Endothelial cell of umbilical vein (primary cell): ENCODE measurements around the gene RANBP1. TPM values are rescaled to one million over a fixed set of nuclear protein-coding genes. Genes with fewer than 3 reads are reported as not detected.

Experiments used
- BruUV-seq: library from RNA; stranded (reverse); fragments of 400-500 nt; replicated peaks from 2 replicates; lab custom pipeline; 2021; lab: Mats Ljungman, UMichigan
- CTCF ChIA-PET: fragments of 300-600, 350-600 bp; sonication (Branson Sonifier 250); formaldehyde crosslinking; loops from one replicate; lab custom pipeline; 2021; ENCODE audit warnings: antibody characterized with exemption, inconsistent platforms; lab: Charles Lee
- POLR2A ChIA-PET: fragments of 300-600, 350-600 bp; sonication (Branson Sonifier 250); formaldehyde crosslinking; loops from one replicate; lab custom pipeline; 2021; ENCODE audit warnings: antibody characterized with exemption, inconsistent platforms; lab: Charles Lee
- DNase-seq: peaks from one replicate; pipeline ENCODE4 v3.0.0-alpha.2; 2011; ENCODE audit warnings: low read depth, low spot score
- FAIRE-seq: peaks from 2 replicates; lab custom pipeline; 2011; peaks lifted over from hg19 to GRCh38; lab: Jason Lieb, UNC
- H2AFZ ChIP-seq: 2 replicates; pipeline ENCODE4 v1.6.0; 2012; ENCODE audit warnings: low read depth, low read length, control low read depth, inconsistent platforms
- H3K27ac ChIP-seq: 2 replicates; pipeline ENCODE4 v1.5.1; 2011; ENCODE audit warnings: low read depth, mild to moderate bottlenecking, control low read depth, low read length, moderate library complexity; ENCODE audit not compliant: insufficient read depth
- H3K27me3 ChIP-seq, 2 experiments: 2 replicates each; pipeline versions ENCODE4 v1.6.0 to v1.6.1; 2011; ENCODE audit warnings: low read length in 2 of 2, mixed read lengths in 1 of 2; ENCODE audit not compliant: control insufficient read depth in 2 of 2, insufficient read depth in 2 of 2
- H3K36me3 ChIP-seq, 2 experiments: 2 replicates in 1 of 2; 3 replicates in 1 of 2; pipeline ENCODE4 v1.5.1; 2011; ENCODE audit warnings: low read length in 2 of 2, mild to moderate bottlenecking in 1 of 2, moderate library complexity in 1 of 2; ENCODE audit not compliant: control insufficient read depth in 2 of 2, insufficient read depth in 2 of 2; ENCODE audit errors: extremely low read depth in 1 of 2
- H3K4me1 ChIP-seq: 3 replicates; pipeline ENCODE4 v1.5.1; 2011; ENCODE audit warnings: mild to moderate bottlenecking, low read length; ENCODE audit not compliant: control insufficient read depth, insufficient read depth; ENCODE audit errors: extremely low read depth
- H3K4me2 ChIP-seq: 2 replicates; pipeline ENCODE4 v1.6.1; 2011; ENCODE audit warnings: low read length, control low read depth, mixed read lengths; ENCODE audit not compliant: insufficient read depth
- H3K4me3 ChIP-seq, 3 experiments: fragments of 200-600 bp in 1 of 3; sonication (generic), shearing (Covaris generic) in 1 of 3; replicated peaks in 1 of 3; 2 replicates each; pipeline ENCODE4 v1.5.1; 2011 to 2016; ENCODE audit warnings: control low read depth in 3 of 3, low read length in 3 of 3, mild to moderate bottlenecking in 2 of 3, inconsistent platforms in 1 of 3, low read depth in 1 of 3, moderate library complexity in 1 of 3; ENCODE audit not compliant: insufficient read depth in 1 of 3
- H3K79me2 ChIP-seq: 2 replicates; pipeline ENCODE4 v1.6.0; 2012; ENCODE audit warnings: low read length, inconsistent platforms; ENCODE audit not compliant: control insufficient read depth, insufficient read depth
- H3K9ac ChIP-seq: replicated peaks from 2 replicates; pipeline ENCODE3; 2011; ENCODE audit warnings: low read length, control low read depth; ENCODE audit not compliant: insufficient read depth; ENCODE audit errors: extremely low read depth
- H3K9me1 ChIP-seq: replicated peaks from 3 replicates; pipeline ENCODE4 v1.6.0; 2011; ENCODE audit warnings: mild to moderate bottlenecking, low read length; ENCODE audit not compliant: control insufficient read depth, insufficient read depth; ENCODE audit errors: extremely low read depth
- H3K9me3 ChIP-seq: replicated peaks from 2 replicates; pipeline ENCODE4 v1.5.1; 2012; ENCODE audit warnings: low read length, inconsistent platforms; ENCODE audit not compliant: control insufficient read depth, insufficient read depth
- H4K20me1 ChIP-seq: replicated peaks from 2 replicates; pipeline ENCODE3; 2011; ENCODE audit warnings: mild to moderate bottlenecking, low read length; ENCODE audit not compliant: control insufficient read depth, insufficient read depth; ENCODE audit errors: extremely low read depth
- EZH2 ChIP-seq: IDR thresholded peaks from 2 replicates; pipeline ENCODE4 v1.6.1; 2012; ENCODE audit warnings: borderline replicate concordance, low read depth, mild to moderate bottlenecking, moderate library complexity, low read length, inconsistent platforms; ENCODE audit not compliant: severe bottlenecking
- FOS ChIP-seq: IDR thresholded peaks from 2 replicates; pipeline ENCODE4 v1.6.1; 2011; ENCODE audit warnings: mild to moderate bottlenecking, low read length, moderate library complexity, borderline replicate concordance; ENCODE audit not compliant: insufficient read depth
- GATA2 ChIP-seq: IDR thresholded peaks from 2 replicates; pipeline ENCODE4 v1.7.0; 2011; ENCODE audit warnings: low read depth, mild to moderate bottlenecking, moderate library complexity, mixed read lengths, low read length; ENCODE audit not compliant: insufficient read length, insufficient read depth
- JUN ChIP-seq: IDR thresholded peaks from 2 replicates; pipeline ENCODE4 v1.6.1; 2011; ENCODE audit warnings: borderline replicate concordance, low read depth; ENCODE audit not compliant: insufficient read length, insufficient read depth
- MYC ChIP-seq: IDR thresholded peaks from one replicate; pipeline ENCODE4 v1.6.1; 2011; ENCODE audit warnings: mild to moderate bottlenecking, low read depth, low read length
- POLR2A ChIP-seq: IDR thresholded peaks from 2 replicates; pipeline ENCODE4 v1.6.1; 2012; ENCODE audit warnings: low read depth, mild to moderate bottlenecking, control low read depth, low read length
- POLR2AphosphoS5 ChIP-seq: IDR thresholded peaks from 2 replicates; pipeline ENCODE4 v1.6.1; 2012; ENCODE audit warnings: low read depth, mild to moderate bottlenecking, control low read depth, low read length, moderate library complexity; ENCODE audit not compliant: insufficient read depth
- dilution Hi-C: fragments of 300-500 bp; cut with MboI; formaldehyde crosslinking; loops from one replicate; pipeline ENCODE4 v1.15.0; 2019; ENCODE audit warnings: low sequenced_read_pairs; ENCODE audit not compliant: extremely low pct_ligation_motif_present
- intact Hi-C: fragments of 100-400 bp; cut with micrococcal nuclease; formaldehyde crosslinking; loops from one replicate; pipeline ENCODE4 v1.10.0; 2022
- polyA plus RNA-seq, 4 experiments: library from polyadenylated mRNA; depleted of rRNA in 3 of 4; stranded (reverse) in 3 of 4; unstranded in 1 of 4; fragments of >200 nt; gene quantifications; 2 replicates each; pipeline versions ENCODE4 v1.2.1 to v1.2.3, GENCODE V29; 2011 to 2012; ENCODE audit warnings: missing spikeins in 1 of 4
- total RNA-seq: library from RNA; stranded (reverse); gene quantifications from 2 replicates; pipeline ENCODE4 v1.2.3, GENCODE V29; 2021
- TF ChIP-seq, protein P1 (sequence below), 2 donors: IDR thresholded peaks; 1 replicate in 1 of 2; 2 replicates in 1 of 2; pipeline ENCODE4 v1.5.1; 2011; ENCODE audit warnings: low read length in 2 of 2, mild to moderate bottlenecking in 2 of 2, moderate library complexity in 2 of 2, control low read depth in 1 of 2, inconsistent platforms in 1 of 2, low read depth in 1 of 2; ENCODE audit not compliant: insufficient read depth in 1 of 2; ENCODE audit errors: extremely low read depth in 1 of 2
- TF ChIP-seq, protein P2 (sequence below): IDR thresholded peaks from 2 replicates; pipeline ENCODE4 v1.6.1; 2011; ENCODE audit not compliant: insufficient read depth, insufficient read length

The RANBP1 gene
- total and polyA plus RNA-seq, 2 donors (not counting 3 experiments of a cell fraction or from before 2014, with no cell fraction given): 228 to 247 TPM

DNA sequence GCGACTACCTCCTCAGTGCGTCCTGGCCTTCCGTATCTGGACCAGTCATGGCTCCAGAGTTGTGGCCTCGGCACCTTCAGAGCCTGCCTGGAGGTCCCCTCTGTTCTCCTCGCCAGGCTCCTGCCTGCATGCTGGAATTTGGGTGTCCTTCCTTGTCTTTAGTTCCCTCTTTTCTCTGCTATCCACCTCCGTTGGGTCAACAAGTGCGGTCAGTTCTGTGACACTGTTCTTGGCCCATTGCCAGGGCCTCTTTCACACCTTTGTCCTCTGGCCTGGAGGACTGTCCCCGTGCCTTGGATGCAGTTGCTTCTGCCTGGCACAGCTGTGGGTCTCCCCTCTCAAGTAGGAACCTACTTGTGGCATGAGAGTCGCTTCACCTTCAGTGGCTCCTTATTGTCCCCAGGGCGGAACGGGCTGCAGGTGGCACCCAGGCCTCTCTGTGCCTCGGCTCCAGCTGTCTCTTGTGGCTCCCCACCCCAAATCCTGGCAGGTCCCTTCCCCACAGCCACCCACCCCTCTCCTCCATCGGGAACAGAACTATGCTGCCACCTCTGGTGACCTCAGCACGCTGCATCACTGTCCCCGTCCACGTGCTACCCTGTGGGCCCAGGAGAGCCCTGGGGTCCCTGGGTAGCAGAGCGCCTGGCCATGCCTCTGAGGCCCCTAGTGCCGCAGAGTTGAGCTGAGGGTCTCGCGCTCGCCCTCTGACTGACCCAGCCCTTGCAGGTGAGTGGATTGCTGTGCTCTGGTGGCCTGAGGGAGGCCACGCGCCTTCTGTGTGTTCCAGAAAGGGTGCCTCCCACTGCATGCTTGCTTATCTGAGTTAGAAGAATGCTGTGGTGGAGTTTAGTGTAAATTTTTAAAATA lies 31.1 kb upstream of the RANBP1 start:
- H3K9me3 ChIP-seq: no peaks in the 10 kb centered on the region
- peaks cover 22 to 37% of the 10 kb centered on the region in 2 experiments for H3K36me3 ChIP-seq
- no peaks in the 10 kb centered on the region for H3K9me1 ChIP-seq
- H2AFZ ChIP-seq: no peak overlapping the region
- intact Hi-C loops: no loop called here
- TF ChIP-seq GATA2 (no peak), POLR2AphosphoS5 (no peak), FOS (no peak), MYC (no peak), EZH2 (no peak), JUN (no peak), POLR2A (no peak)
- TF ChIP-seq, protein P1, sequence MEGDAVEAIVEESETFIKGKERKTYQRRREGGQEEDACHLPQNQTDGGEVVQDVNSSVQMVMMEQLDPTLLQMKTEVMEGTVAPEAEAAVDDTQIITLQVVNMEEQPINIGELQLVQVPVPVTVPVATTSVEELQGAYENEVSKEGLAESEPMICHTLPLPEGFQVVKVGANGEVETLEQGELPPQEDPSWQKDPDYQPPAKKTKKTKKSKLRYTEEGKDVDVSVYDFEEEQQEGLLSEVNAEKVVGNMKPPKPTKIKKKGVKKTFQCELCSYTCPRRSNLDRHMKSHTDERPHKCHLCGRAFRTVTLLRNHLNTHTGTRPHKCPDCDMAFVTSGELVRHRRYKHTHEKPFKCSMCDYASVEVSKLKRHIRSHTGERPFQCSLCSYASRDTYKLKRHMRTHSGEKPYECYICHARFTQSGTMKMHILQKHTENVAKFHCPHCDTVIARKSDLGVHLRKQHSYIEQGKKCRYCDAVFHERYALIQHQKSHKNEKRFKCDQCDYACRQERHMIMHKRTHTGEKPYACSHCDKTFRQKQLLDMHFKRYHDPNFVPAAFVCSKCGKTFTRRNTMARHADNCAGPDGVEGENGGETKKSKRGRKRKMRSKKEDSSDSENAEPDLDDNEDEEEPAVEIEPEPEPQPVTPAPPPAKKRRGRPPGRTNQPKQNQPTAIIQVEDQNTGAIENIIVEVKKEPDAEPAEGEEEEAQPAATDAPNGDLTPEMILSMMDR (IDR thresholded peaks at IDR 0.05; ENCODE audit: extremely low read depth in 1 of 2, insufficient read depth in 1 of 2, low read depth in 1 of 2, low read length in 2 of 2): peak; percentile 26 to 47
- TF ChIP-seq, protein P2, sequence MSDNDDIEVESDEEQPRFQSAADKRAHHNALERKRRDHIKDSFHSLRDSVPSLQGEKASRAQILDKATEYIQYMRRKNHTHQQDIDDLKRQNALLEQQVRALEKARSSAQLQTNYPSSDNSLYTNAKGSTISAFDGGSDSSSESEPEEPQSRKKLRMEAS: peak; percentile 37
- peaks cover 19% of the 10 kb centered on the region for H3K4me1 ChIP-seq
- H3K4me2 ChIP-seq: no peak overlapping the region
- ChIA-PET CTCF (no interaction called here), POLR2A (no interaction called here)
- H3K27ac ChIP-seq: no peak overlapping the region
- no peak overlapping the region for H3K4me3 ChIP-seq
- peaks cover 83% of the 10 kb centered on the region for H3K79me2 ChIP-seq
- BruUV-seq: no TSS peak
- no peak overlapping the region for H3K9ac ChIP-seq
- FAIRE-seq: no peak
- no peak for DNase-seq
- H3K27me3 ChIP-seq: no peaks in the 10 kb centered on the region
- dilution Hi-C loops: no loop called here
- peaks cover 2% of the 10 kb centered on the region for H4K20me1 ChIP-seq
